GM12875 (cell line): ENCODE results near the gene RNASEH1.
A peak's percentile ranks its signal among the peaks of the same experiment; 100 is the strongest.

Experiments used
- H3K4me3 ChIP-seq: one replicate; pipeline ENCODE4 v1.5.1; 2011; ENCODE audit warnings: low read depth, low read length, control low read depth
- CTCF ChIP-seq: IDR thresholded peaks from 2 replicates; pipeline ENCODE4 v1.5.1; 2011; ENCODE audit warnings: low read depth, mild to moderate bottlenecking, control low read depth, inconsistent platforms, low read length, moderate library complexity, borderline replicate concordance; ENCODE audit not compliant: insufficient read depth

RNASEH1 gene

GRCh38 chr2:3523551-3524041 is 34.5 kb downstream of the RNASEH1 start:
- TF ChIP-seq CTCF, result no peak

GRCh38 chr2:3522961-3523421 is 35.1 kb downstream of the RNASEH1 start:
- TF ChIP-seq CTCF, result no peak
- no peak overlapping the region for H3K4me3 ChIP-seq

More at GRCh38 chr2:3523551-3524041, 34.5 kb downstream of the RNASEH1 start:
- no peak overlapping the region for H3K4me3 ChIP-seq

- TF ChIP-seq CTCF, result no peak
- no peak overlapping the region for H3K4me3 ChIP-seq
Observed at GRCh38 chr2:3520591-3520990, 37.5 kb downstream of the RNASEH1 start.

GRCh38 chr2:3519255-3520205 is 38.6 kb downstream of the RNASEH1 start, which contains the start of gene ADI1:
Gene ADI1 (minus strand): TSS chr2:3519531. CDS start chr2:3519487, 44 bp downstream.
- H3K4me3 ChIP-seq, result peak within 1 kb of the TSS; percentile 84
- TF ChIP-seq CTCF, result no peak

- peak overlapping the region; percentile 84 for H3K4me3 ChIP-seq
- no peak for TF ChIP-seq CTCF
Observed at GRCh38 chr2:3518496-3519254, 39.5 kb downstream of the RNASEH1 start.

GRCh38 chr2:3517948-3518495 is 40.1 kb downstream of the RNASEH1 start:
- no peak for TF ChIP-seq CTCF
- H3K4me3 ChIP-seq, result peak overlapping the region; percentile 84
